Loucy (cell line): Measurements from ENCODE around the gene SV2B.

ENCODE experiments used
- CTCF ChIP-seq: fragments of 200-600 bp; sonication (generic); conservative IDR thresholded peaks from 2 replicates; pipeline ENCODE4 v1.5.1; 2014; ENCODE audit warnings: mild to moderate bottlenecking, antibody characterized with exemption, low read length
- EZH2phosphoT487 ChIP-seq: fragments of 200-600 bp; IDR thresholded peaks from 2 replicates; pipeline ENCODE4 v1.6.1; 2018; ENCODE audit warnings: antibody characterized with exemption, mild to moderate bottlenecking, moderate library complexity, borderline replicate concordance

DNA sequence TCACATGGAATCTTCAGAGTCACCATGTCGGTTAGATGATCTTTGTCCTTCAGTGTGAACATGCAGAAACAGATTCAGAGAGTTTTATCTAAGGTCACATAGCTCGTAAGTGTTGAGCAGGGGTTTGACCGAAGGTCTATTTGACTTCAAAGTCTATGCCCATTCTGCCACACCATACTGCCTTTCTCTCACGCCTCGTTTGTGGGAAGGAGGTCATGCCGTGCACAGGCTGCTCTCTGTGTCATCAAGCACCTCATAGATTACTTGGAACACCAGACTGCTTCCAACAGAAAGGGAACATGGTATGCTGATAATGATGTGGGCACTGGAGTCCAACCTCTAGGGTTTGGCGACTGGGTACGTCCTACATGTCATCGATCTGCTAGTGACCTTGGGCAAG, 128.8 kb downstream of the SV2B start:
- TF ChIP-seq CTCF (no peak), EZH2phosphoT487 (no peak)
